Adipose tissue (tissue), 3 donors: ENCODE results near the gene WDR74. TPM values are rescaled to one million over a fixed set of nuclear protein-coding genes. Genes with fewer than 3 reads are reported as not detected.

Experiments used
- polyA plus RNA-seq, 3 donors: library from polyadenylated mRNA; stranded (reverse); fragments of 200-250 nt; gene quantifications; one replicate each; pipeline ENCODE4 v1.2.3, GENCODE V29; 2013
- donor health status: healthy with polysubstance abuse.
- donor health status: Bipolar disorder and iron deficiency.
- donor health status: healthy.

Gene WDR74
- polyA plus RNA-seq, 3 donors, result 21.3 to 52.5 (median 37.5) TPM

Other genes with a start within 250 kb of the WDR74 start
- gene TUT1, start 248.1 kb downstream of the WDR74 start, polyA plus RNA-seq, result 10 to 100 TPM; 15.8 to 16.2 (median 15.9) TPM
- gene MTA2, start 237.7 kb downstream of the WDR74 start, polyA plus RNA-seq, result 10 to 100 TPM; 17.3 to 72.4 (median 48.1) TPM
- gene EML3, start 226.8 kb downstream of the WDR74 start, polyA plus RNA-seq, result 100 to 1,000 TPM in 1 of 3 donors, 10 to 100 TPM in 2; 23.6 to 103 (median 79.4) TPM
- 10 to 100 TPM in 2 of 3 donors, 1 to 10 TPM in 1; 3.6 to 25.6 (median 21.1) TPM for gene ROM1, start 226.3 kb downstream of the WDR74 start, polyA plus RNA-seq
- gene B3GAT3, start 217.6 kb downstream of the WDR74 start, polyA plus RNA-seq, result 10 to 100 TPM; 25.0 to 42.7 (median 39.8) TPM
- 100 to 1,000 TPM in 1 of 3 donors, 10 to 100 TPM in 2; 61.7 to 122 (median 86.9) TPM for gene GANAB, start 193.0 kb downstream of the WDR74 start, polyA plus RNA-seq
- 10 to 100 TPM in 1 of 3 donors, 1 to 10 TPM in 2; 6.6 to 12.2 (median 7.8) TPM for gene INTS5, start 186.3 kb downstream of the WDR74 start, polyA plus RNA-seq
- gene C11orf98, start 174.4 kb downstream of the WDR74 start, polyA plus RNA-seq, result 10 to 100 TPM; 46.5 to 78.3 (median 72.4) TPM
- gene CSKMT, start 174.3 kb downstream of the WDR74 start, polyA plus RNA-seq, result 10 to 100 TPM in 2 of 3 donors, 1 to 10 TPM in 1; 9.7 to 18.6 (median 11.6) TPM
- 10 to 100 TPM in 2 of 3 donors, 1 to 10 TPM in 1; 9.4 to 16.0 (median 10.2) TPM for gene UQCC3, start 167.9 kb downstream of the WDR74 start, polyA plus RNA-seq
- 1 to 10 TPM; 2.4 to 5.2 (median 4.4) TPM for gene LBHD1, start 167.3 kb downstream of the WDR74 start, polyA plus RNA-seq
- 100 to 1,000 TPM; 127 to 237 (median 188) TPM for gene UBXN1, start 160.5 kb downstream of the WDR74 start, polyA plus RNA-seq
- gene LRRN4CL, start 150.1 kb downstream of the WDR74 start, polyA plus RNA-seq, result 10 to 100 TPM in 2 of 3 donors, 1 to 10 TPM in 1; 4.3 to 39.1 (median 17.7) TPM
- gene BSCL2, start 132.2 kb downstream of the WDR74 start, polyA plus RNA-seq, result 10 to 100 TPM; 45.9 to 61.7 (median 46.3) TPM
- under 1 TPM in 2 of 3 donors, not detected in 1; 0.09 to 0.12 TPM for gene GNG3, start 131.9 kb downstream of the WDR74 start, polyA plus RNA-seq
- gene HNRNPUL2, start 112.1 kb downstream of the WDR74 start, polyA plus RNA-seq, result 10 to 100 TPM; 17.2 to 34.2 (median 23.1) TPM
- 10 to 100 TPM; 15.1 to 30.1 (median 16.2) TPM for gene TTC9C, start 111.1 kb downstream of the WDR74 start, polyA plus RNA-seq
- 1 to 10 TPM; 1.7 to 4.2 (median 2.9) TPM for gene ZBTB3, start 85.4 kb downstream of the WDR74 start, polyA plus RNA-seq
- gene POLR2G, start 78.0 kb downstream of the WDR74 start, polyA plus RNA-seq, result 100 to 1,000 TPM in 1 of 3 donors, 10 to 100 TPM in 2; 53.7 to 104 (median 86.3) TPM
- gene TAF6L, start 68.2 kb downstream of the WDR74 start, polyA plus RNA-seq, result 10 to 100 TPM; 13.1 to 18.2 (median 14.7) TPM
- gene TMEM179B, start 52.2 kb downstream of the WDR74 start, polyA plus RNA-seq, result 10 to 100 TPM; 46.0 to 65.1 (median 48.4) TPM
- 10 to 100 TPM; 16.2 to 19.9 (median 19.3) TPM for gene TMEM223, start 47.6 kb downstream of the WDR74 start, polyA plus RNA-seq
- gene NXF1, start 34.1 kb downstream of the WDR74 start, polyA plus RNA-seq, result 10 to 100 TPM; 45.1 to 85.1 (median 68.3) TPM
- gene STX5, start 7.5 kb downstream of the WDR74 start, polyA plus RNA-seq, result 10 to 100 TPM; 29.6 to 40.2 (median 32.2) TPM
- gene TEX54, start 6.7 kb downstream of the WDR74 start, polyA plus RNA-seq, result not detected
- 100 to 1,000 TPM in 2 of 3 donors, 10 to 100 TPM in 1; 62.6 to 146 (median 103) TPM for gene SLC3A2, start 41.3 kb upstream of the WDR74 start, polyA plus RNA-seq
- under 1 TPM in 1 of 3 donors, not detected in 2; 0.10 TPM for gene CHRM1, start 81.8 kb upstream of the WDR74 start, polyA plus RNA-seq
- gene SLC22A6, start 145.4 kb upstream of the WDR74 start, polyA plus RNA-seq, result not detected
- not detected for gene SLC22A8, start 176.3 kb upstream of the WDR74 start, polyA plus RNA-seq